GM12874 (cell line): Measurements from ENCODE around the gene CSGALNACT2.

Experiments
- CTCF ChIP-seq: IDR thresholded peaks from 2 replicates; pipeline ENCODE4 v1.5.1; 2011; ENCODE audit warnings: low read depth, mild to moderate bottlenecking, control low read depth, low read length, moderate library complexity; ENCODE audit not compliant: insufficient read depth

CSGALNACT2 gene

GRCh38 chr10:43138021-43138756, at the start of gene CSGALNACT2:
Gene CSGALNACT2, plus strand, starts transcription at chr10:43138445. Its CDS starts 16,705 bp downstream, at chr10:43155150.
- no peak for TF ChIP-seq CTCF

GRCh38 chr10:43089519-43089918, 48.7 kb upstream of the CSGALNACT2 start:
- no peak for TF ChIP-seq CTCF

- TF ChIP-seq CTCF: no peak
Observed at GRCh38 chr10:43090188-43090587, 48.1 kb upstream of the CSGALNACT2 start.

GRCh38 chr10:43090664-43091063, 47.6 kb upstream of the CSGALNACT2 start:
- TF ChIP-seq CTCF: no peak

- TF ChIP-seq CTCF: no peak
Observed at GRCh38 chr10:43091846-43092245, 46.4 kb upstream of the CSGALNACT2 start.

GRCh38 chr10:43093423-43094076, 44.7 kb upstream of the CSGALNACT2 start:
- TF ChIP-seq CTCF: no peak

GRCh38 chr10:43094085-43094484, 44.2 kb upstream of the CSGALNACT2 start:
- TF ChIP-seq CTCF: no peak
